ENCODE measurements around the gene ZNF740.

Gene ZNF740

GRCh38 chr12:53230108-53230845 is 49.8 kb downstream of the ZNF740 start:
- DNase-seq = no peak

DNA sequence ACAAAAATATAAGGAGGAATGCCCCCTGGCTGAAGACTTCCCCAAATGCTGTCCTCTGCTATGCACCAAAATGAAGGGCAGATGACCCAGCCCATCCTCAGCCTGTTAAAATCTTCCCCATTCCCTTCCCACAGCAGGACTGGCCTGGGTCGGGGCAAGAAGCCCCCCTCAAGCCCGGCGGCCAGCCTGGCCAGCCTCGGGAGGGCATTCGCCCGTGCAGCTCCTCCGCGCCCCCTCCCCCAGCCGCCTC is 51.1 kb downstream of the ZNF740 start:
- DNase-seq = no peak

DNA sequence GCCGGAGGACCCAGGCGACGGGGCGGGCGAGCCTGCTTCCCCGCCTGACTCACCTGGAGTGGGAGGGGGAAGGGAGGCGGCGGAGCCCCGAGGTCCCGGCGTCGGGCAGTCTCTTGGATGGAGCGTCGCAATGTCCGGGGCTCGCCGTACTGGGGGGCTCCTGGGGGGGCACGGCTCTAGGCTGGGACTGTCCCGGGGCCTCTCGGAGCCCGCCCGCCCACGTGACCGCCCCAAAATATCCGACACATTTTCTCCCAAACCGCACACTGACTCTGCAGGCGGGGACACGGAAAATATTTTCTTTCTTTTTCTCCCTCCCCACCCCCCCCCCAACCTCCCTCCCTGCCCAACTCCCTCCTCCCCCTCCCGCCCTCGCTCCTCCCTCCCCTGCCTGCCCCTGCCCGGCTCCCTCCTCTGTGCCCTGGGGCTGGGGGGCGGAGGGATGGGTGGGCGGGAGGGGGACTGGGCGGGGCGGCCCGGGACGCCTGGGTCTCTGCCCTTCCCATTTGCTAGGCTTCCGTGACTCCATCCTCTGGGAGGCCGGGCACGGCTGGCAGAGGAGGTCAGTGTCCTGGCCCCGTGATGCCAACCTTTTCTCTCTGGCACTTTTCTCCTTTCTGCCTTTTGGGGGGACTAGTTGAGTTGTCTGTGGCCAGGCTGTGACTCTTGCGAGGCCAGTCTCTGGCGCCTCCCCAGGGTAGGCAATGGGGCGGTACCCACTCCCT is 51.6 kb downstream of the ZNF740 start, which contains the start of gene RARG:
RARG (minus strand) TSS at position 289 of the 725 bp plus-strand sequence. CDS start 4,664 bp downstream, outside the sequence.
- peak; percentile 79 to 86 for DNase-seq

DNA sequence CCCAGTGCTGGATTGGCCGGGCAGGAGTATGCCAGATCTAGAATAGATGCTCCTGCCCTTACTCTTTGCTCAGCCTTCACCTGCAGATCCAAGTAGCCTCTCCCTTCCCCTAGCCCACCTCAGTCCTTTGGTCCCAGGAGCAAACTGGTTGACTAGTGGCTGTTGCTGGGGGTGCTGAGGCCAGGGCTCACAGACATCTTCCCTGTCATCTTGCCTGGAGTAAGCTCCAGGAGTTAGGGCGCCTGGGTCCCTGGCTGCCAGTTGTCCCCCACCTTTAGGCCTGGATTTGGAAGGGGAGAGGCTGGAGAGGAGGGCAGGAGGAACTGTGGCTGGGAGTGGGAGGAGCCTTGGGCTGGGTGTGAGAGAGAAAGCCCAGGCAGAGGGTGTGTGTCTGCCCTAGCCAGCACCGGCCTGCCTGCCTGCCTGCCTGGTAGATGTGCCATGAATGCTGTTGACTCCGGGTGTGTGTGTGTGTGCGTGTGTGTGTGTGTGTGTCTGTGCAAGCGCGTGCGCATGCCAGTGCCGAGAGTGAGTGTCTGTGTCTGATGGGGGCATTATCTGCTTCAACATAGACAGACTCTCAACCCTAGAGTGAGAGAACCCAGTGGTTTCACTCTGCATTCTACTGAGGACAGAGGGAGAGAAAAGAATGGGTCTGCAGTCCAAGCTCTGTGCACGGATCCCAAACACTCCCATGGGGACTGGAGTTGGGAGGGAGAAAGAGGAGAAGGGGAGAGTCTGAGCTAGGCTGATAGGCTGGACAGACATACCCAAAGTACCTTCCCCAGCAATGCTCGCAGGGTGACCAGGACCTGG is 52.3 kb downstream of the ZNF740 start:
- DNase-seq = peak; percentile 46 to 49

DNA sequence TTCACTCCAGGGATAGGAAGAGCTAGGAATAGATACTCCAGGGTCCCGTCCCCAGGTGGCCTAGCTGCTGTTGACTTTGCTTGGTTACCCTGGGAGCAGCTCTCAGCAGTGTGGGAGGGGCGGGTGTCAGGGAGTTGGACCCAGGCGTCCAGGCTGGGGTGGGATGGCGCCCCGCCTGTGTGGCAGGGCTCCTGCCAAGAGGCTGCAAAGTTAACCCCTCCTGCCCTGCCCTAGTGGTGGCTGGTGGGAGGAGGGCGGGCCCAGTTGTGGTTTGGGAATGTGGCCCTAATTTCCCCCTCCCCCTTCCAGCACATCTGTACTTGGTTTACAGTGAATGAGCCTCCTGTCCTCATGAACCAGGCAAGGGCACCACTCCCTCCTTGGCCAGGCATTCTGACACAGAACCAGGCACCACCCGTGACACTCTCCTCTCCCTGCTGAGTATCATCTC is 53.2 kb downstream of the ZNF740 start:
- no peak for DNase-seq

DNA sequence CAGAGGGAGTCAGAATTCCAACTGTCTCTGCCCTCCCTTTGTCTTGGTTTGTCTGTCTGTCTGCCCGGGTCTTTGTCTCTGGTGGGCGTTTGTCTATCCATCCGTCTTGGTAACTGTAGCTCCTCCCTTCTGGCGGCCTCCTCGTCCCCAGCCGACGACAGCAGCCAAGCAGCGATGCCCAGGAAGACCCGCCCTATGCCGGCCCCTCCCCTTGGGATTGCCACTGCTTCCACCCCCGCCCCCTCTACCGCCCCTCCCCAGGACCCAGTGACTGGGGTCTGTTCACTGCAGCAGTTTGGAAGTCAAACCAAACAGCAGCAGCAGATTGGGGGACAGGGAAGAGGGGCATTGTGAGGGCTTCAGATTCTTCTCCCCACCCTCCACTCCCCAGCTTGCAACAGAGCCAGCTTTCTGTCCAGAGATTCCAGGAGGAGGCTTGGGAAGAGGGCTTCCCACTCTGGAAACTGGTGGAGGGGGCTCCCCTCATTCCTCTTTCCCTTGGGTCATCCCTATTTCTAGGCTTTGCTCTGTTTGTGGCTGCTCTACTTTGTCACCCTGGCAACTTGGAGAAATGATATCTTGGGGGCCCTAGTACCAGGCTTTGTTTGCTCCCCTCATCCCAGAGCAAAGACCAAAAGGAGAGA is 53.9 kb downstream of the ZNF740 start:
- DNase-seq = no peak

GRCh38 chr12:53235164-53235563 is 54.6 kb downstream of the ZNF740 start:
- DNase-seq = no peak

GRCh38 chr12:53235742-53236442 is 55.4 kb downstream of the ZNF740 start:
- DNase-seq = peak in 1 of 2 donors; percentile 48

GRCh38 chr12:53236443-53237111 is 56.1 kb downstream of the ZNF740 start:
- peak in 1 of 2 donors; percentile 71 for DNase-seq

GRCh38 chr12:53239643-53240258 is 59.2 kb downstream of the ZNF740 start:
- no peak for DNase-seq

- DNase-seq = no peak
These were observed 61.3 kb downstream of the ZNF740 start for GRCh38 chr12:53241623-53242412.

DNA sequence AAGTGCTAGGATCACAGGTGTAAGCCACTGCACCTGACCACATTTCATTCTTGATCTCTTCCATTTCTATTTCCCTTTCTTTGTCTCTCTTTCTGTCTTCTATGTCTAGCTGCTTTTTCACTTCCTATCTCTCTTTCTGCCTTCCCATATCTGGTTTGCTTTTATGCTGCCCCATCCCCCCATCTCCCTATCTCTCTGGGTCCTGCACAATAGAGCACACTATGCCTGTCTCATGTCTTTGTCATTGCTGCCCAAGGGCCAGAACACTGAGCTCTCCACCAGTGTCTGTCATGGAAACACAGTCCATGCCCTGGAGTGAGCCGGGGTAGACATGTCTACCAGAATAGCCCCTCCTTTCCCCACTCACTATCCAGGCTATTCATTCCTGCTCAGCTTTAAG is 63.8 kb downstream of the ZNF740 start:
- DNase-seq = no peak

Data from activated CD4-positive, alpha-beta T cell treated with anti-CD3 and anti-CD28 coated beads for 4 hours (primary cell).